Right renal cortex interstitium (tissue), 3 donors: ENCODE data around the gene FECH. TPM values are rescaled to one million over a fixed set of nuclear protein-coding genes. Genes with fewer than 3 reads are reported as not detected.

Experiments used
- DNase-seq, 3 donors: peaks; one replicate each; pipeline ENCODE4 v3.0.0-alpha.2; 2013; ENCODE audit warnings: low read depth in 3 of 3, low spot score in 2 of 3
- polyA plus RNA-seq, 3 donors: library from polyadenylated mRNA; unstranded; fragments of 120-200 nt; gene quantifications; one replicate each; pipeline ENCODE4 v1.2.1, GENCODE V29; 2013; ENCODE audit not compliant: insufficient read length in 3 of 3

Gene FECH
- polyA plus RNA-seq, 3 donors: 38.0 to 45.1 (median 41.1) TPM

DNA sequence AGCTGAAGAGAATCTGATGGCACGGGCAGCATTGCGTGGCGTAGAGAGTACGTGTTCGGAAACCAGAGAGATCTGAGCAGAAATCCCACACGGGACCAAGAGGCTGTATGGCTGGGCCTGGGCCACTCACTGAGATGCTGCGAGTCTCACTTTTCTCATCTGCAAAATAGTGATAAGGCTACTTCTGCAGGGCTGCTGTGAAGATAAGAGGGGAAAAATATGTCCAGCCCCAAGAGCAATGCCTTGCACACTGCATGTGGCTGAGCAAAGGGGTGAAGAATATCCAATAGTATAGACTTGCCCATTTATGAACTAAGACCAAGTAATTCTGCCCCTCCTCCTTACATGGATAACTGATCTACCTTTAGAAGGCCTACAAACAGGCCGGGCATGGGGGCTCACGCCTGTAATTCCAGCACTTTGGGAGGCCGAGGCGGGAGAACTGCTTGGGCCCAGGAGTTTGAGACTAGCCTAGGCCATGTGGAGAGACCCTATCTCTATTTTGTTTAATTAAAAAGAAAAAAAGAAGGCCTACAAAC, 3.1 kb downstream of the FECH start:
- no peak for DNase-seq

DNA sequence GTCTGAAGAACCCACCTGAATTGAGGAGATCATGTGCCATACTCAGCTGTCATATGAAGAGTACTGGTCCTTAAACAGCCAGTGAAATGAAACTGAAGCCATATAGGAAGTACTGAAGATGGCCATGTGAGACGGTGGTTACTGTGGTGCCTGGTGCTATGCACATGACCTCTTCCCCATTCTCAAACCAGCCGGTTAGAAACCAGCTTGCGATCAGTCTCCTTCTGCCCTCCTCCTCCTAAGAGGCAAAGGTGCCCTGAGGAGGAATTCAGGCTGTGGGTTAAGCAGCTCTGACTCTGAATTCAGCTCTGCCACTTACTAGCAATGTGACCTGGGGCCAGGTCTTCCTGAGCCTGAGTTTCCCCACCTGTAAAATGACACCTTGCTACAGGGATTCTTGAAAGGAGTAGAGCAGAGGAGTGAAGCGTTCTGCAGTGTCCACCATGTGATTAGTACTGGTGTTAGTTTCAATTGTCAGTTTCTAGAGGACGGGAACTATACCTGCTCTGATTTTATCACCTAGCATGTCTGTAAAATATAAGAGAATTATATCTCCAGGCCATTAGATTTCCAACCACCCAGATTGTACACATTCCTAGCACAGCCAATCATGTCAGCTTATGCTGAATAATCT, 5.1 kb downstream of the FECH start:
- no peak for DNase-seq

DNA sequence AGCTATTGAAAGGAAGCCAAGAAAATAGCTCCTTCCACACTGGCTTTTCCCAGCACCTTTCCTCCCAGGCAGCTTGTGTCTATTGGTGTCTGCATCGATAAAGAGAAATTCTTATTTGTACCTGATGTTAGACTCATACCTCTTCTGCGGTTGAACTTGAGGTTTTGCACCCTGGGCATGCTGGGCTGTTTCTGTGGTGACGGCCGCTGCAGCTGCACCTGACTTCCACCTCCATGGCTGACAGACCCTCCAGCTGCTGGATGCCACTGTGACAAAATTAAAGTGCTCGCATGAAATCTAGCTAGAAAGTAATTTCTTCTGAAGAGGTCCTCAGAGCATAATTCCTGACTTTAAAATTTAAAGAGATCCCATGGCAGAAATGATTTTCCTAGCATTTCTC, 6.6 kb downstream of the FECH start:
- DNase-seq: no peak

DNA sequence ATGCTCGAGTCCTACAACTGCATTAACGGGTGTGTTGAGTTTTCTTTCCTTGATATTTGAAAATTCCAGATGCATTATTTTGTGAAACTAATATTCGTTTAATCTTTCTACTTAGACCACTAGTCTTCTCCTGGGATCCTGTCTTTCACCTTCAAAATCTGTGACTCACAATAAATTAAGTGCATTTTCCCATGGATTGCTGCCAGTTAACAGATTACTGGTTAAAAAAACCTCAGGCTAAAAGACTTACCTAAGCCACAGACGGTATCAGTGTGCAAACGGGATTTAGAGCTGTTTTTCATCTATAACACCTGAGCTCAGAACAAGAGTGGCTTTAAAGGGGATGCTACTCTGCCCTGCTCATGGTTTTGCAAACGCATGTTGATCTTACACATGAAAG, 10.2 kb downstream of the FECH start:
- no peak for DNase-seq

DNA sequence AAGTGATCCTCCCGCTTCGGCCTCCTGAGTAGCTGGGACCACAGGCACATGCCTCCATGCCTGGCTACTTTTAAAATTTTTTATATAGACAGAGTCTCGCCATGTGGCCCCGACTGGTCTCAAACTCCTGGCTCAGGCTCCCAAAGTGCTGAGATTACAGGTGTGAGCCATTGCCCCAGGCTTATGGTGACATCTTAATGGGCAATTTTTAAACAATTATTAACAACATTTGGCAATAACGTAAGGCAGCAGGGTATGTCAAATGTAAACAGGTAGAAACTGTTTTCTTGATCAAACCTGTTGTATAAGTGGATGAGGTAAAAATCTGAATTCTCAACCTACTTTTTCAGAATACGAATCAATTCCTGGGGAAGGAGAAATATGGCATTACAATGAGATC, 11.0 kb downstream of the FECH start:
- DNase-seq: no peak

DNA sequence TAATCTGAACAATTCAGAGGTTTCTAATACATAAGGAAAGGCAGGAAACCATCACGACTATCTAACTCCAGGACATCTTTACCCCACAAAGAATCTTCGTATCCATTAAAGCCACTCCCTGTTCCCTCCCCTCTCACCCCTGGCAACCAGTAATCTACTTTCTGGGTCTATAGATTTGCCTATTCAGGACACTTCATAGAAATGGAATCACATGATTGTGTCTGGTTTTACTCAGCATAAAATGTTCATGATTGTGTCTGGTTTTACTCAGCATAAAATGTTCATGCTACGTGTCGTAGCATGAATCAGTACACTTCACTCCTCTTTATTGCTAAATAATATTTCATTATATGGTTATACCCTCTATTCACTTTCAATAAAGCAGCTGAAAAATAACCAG, 11.6 kb downstream of the FECH start:
- no peak for DNase-seq

DNA sequence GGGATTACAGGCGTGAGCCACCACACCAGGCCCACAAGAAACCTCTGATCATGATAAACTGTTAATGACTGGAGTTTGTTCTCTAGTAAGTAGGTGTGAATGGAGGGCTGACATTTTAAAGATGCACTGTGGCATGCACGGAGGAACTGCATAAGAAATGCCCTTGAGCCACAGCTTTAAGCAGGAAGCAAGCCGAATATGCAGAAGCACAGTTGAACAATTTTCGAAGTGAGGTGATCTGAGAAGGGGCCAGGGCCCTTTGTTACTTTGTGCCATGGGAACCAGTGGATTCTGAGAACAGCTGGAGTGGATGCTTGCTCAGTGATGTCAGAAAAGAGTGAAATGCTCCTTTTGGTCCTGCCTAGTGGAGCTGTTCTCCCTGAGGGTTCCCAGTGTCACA, 16.3 kb downstream of the FECH start:
- DNase-seq: no peak

DNA sequence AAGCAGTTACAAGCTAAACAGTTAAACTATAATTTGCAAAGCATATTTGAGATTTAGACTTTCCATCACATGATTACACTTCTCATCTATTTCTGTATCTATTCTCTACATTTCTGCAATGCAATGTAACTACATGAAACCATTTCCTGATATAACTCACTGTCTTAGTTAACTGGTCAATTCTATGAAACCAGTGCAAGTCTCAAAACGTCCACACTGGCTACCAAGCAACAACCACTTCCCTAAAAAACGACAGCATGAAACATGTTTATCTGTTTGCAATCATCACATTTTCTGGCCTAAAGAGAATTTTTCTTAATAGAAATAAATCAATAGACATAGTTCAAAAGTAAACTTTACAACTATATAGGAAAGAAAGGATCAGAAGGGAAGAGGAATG, 17.4 kb downstream of the FECH start:
- no peak for DNase-seq

DNA sequence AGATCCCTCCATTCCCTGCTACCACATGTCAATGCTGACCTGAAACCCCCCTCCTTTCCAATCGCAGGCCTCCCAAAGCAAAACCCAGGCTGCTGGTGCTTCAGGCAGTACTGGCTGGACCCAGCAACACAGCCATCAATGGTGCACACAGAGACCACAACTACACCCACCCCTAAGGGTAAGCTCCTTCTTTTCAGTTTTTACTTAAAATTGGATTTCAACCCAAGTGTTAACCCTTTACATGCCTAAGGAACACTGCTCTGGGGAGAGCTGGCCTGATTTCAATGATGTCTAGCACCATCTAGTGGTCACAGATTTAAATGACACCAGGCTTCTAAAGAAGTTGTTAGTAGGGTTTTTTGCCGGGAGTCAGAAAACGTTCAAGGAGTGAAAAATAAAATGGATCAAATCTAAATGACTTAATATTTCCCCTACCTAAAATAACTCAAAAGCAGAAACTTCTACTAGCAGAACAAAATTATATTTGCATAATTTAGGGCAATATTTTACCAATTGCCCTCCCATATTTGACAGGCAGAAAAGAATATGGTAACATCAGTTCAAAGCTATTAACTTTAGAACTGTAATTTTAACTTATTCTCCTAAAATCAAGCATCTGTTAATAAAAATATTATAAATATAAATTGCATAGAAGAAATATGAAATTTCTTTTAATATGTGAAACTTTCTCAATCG, 24.6 kb downstream of the FECH start:
- peak in 1 of 3 donors; percentile 36 for DNase-seq

DNA sequence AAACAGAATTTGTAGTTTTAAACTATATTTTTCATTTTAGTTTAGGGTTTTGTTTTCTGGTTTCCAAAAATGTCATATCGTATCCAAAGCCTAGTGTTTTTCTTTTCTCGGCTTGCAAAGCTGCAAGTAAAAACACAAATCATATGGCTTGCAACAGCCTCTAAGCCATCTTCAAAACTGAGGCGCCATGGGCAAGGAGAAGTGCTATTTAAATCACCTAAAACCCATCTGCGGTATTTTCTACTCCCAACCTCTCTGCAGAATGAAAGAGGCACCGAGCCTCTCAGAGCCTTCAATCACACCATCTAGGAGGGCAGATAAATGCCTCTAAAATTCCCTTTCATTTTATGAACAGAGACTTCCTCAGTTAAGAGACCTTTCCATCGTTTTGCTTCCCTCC, 25.2 kb downstream of the FECH start:
- DNase-seq: no peak

DNA sequence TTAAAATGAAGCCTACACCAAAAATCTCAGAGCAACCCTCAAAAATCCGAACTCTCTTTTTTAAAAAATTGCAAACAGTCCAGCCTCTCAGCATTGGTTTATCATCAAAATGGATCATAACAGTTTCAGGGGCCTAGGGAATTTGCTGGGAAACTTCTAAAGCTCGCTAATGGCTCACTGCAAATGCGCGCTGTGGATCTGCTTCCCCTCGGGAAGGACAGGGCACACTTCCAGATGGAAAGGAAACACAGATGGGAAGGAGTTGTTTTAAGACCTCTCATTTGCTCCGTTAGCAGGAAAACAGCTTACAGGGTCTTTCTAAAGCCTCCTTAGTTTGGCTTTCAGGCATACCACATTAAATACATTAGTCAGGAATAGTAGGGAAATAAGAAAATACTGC, 27.2 kb downstream of the FECH start:
- DNase-seq: no peak

DNA sequence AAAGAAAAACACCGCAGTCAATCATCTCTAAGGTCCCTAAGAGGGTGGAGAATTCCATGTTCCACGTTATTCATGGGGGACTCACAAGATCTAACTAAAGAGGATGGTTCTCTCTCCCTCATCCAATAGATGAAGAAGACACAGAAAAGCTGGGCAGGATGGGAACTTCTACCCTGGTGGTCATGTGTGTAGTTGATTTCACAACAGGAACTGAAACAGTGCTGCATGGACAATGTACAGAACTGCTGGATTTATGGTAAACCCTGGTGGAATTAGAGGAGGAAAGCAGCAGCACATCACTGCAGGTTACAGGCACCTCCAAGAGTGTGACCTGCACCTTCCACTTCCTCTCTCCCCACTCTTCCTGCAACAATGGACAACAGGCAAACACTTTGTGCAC, 31.4 kb downstream of the FECH start:
- no peak for DNase-seq

DNA sequence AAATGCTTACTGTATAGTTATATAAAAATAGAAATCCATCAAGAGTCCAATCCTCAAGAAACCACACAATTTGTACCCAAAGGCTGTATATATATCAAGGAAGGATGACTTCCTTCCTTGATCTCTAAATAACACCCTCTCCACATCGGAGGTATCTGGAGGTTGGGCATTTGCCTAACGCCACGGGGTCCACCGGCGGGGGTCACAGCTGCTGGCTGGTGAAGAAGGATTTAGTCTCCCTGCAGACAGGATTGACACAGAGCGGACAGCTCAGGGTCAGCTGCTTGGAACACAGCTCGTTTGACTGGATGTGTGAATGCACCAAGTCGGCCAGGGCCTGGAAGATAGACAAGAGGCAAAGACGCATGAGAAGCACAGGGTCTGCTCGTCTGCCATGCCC, 36.0 kb downstream of the FECH start:
- no peak for DNase-seq

DNA sequence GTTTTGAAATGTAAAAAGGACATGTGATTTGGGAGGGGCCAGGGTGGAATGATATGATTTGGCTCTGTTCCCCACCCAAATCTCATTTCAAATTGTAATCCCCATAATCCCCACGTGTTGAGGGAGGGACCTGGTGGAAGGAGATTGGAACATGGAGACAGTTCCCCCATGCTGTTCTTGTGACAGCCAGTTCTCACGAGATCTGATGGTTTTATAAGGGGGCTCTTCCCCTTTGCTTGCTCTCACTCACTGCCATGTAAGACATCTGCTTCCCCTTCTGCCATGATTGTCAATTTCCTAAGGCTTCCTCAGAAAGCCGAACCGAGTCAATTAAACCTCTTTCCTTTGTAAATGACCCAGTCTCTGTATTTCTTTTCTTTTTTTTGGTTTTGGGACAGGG, 39.2 kb downstream of the FECH start:
- DNase-seq: no peak

DNA sequence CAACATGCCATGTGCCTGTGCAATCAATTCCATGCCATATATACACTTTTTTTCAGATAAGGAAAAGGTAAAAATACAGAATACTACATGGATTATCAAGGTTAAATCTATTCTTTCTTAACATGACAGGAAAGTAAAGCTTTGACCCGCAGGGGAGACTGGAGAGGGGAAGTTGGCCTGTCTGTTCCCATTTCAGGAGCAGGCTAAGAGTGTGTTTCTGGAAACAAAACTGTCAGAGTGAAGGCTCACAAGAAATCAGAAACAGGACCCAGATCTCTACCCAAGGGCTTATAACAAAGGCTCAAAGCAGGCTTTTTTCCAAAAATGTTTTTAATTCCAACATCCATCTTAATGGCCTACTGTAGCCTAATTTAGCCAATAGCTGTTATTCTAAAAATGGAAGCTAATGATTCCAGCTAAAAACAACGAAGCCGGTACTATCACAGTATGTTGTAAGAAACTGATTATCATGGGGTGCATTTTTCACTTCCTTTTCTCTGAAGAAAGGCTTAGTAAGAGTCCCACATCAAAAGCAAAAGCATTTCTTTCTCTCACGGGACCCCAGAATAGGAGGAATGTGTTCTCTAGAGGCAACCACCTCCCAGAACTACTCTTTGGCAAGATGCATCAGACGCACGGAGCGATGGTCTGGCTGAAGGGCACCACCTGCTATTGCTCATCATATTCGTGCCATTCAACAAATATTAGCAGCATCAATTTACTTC, 41.4 kb downstream of the FECH start:
- DNase-seq: no peak

DNA sequence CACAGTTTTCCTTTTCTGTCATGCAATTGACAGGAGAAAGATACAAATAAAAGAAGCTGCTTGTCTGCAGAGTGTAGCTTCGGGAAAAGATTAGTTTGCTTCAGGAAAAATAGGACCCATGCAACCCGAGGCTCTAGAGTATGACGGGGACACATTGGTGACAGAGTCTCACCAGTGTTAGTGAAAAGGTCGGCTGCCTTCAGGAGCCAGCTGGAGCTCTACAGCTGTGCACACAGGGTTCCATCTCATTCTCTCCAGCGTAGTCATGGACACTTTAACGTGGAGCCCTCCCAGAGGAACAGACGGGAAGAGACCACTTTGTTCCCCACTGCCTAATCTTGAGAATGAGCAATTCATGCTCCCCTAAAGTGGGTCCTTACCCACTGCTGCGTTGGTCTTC, 42.9 kb downstream of the FECH start:
- no peak for DNase-seq

DNA sequence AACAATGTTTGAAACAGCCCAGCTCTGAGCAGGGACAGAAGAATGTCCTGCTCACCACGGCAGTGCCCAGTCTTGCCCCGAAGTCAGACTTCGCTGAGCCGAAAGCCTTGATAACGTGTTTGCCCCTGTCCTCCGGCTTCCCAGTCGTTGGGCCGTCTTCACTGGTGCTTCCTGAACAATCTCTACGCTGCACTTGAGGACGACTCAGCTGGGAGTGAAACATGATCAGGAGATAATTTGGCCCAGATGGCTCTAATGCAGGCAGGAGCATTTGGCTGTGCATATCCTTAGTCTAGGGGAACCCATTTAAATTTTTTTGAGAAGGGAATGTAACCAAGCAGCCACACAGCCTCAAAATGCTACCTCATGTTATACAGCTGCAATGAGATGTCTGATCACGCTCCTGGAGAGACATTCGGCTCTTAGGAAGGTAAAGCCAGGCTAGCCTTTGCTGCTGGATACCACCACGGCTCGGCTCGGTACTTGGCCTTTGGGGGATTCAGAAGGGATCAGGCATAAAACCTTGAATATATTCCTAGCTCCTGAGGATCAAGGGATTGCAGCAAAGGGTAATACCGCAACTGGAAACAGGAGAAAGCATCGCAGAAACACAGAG, 43.6 kb downstream of the FECH start:
- no peak for DNase-seq

DNA sequence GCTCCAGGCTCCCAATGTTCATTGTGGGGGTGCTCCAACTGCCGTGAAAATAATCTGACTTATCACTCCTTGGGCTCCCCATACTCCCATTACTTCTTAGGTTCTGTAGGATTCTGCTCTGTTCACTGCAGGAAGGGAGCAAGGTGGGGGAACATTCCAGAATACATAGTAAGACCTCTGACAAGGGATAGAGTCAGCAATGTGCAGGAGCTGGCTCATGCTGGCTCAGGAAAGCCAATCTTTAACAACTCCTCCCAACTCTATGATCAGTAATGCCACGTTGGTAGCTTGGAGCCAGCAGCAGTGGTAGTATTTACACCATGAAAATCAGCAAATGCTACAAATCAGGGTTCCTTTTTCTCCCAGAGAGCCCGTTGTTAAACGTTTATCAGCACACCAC, 44.4 kb downstream of the FECH start:
- no peak for DNase-seq

DNA sequence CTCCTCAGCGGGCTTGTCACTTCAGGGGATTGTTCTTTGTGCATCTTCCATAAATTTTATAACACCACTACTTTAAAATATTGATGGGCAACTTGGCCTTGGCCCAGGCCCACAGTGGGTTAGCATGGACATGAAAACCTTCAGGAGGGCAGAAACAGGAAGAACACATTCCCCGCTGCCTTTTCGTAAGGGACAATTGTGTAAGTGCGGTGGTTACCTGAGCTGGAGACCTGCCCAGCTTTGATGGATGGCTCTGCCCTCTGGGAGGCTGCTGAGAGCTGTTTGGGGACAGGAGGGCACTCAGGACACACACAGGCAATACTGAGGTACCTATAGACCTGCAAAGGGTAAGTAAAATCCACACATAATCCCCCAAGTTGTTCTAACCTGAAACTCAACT, 46.8 kb downstream of the FECH start:
- DNase-seq: no peak

DNA sequence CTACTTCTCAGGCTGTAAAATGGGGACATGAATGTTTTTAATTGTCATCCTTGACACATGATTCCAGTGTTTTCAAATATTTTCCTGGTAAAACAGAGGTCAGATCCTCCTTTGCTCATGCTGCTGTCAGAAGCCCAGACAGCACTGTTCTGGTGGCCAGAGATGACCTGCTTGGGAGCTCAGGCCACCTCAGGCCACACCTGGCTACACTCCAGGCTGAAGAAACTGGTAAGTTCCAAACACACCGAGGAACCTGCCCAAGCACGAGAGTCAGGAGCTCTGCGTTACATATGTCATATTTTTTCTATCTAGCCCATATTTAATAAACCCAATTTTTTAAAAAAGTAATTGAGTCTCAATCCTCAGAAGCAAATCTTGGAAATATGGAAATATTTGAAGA, 47.9 kb downstream of the FECH start:
- no peak for DNase-seq

DNA sequence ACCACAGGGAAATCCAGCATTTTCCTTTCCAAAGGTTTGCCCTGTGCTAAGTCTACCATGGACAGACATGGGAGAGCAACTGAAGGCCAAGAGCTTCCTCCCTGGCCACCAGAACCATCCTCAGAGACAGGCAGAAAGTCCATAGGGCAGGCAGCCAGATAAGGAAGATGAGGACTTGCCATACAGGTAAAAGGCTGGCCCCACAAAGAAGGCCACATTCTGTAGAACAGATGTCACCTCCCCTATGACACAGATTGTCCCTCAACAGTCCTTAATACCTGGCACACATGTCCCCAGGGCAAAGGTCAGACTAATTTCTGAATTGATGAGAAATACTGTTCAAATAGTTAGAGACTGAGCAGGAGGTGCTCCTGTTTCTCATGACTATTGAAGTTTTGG, 52.0 kb downstream of the FECH start:
- no peak for DNase-seq
